Measurements from ENCODE around the gene GLTP.
"Not testable (repeated sequence)": the region's sequence is repeated elsewhere in the genome, so short reads cannot be mapped to it uniquely, and the experiment has no call there.

The GLTP gene

GRCh38 chr12:109900752-109901580, 20.6 kb upstream of the GLTP start:
- H3K9me3 ChIP-seq = no peaks in the 10 kb centered on the region

GRCh38 chr12:109899783-109900751, 19.7 kb upstream of the GLTP start, which contains the start of gene TCHP:
TSS of gene TCHP (plus strand) at chr12:109900274. CDS start at chr12:109903027, 2,753 bp downstream.
- TF ChIP-seq, protein P1, sequence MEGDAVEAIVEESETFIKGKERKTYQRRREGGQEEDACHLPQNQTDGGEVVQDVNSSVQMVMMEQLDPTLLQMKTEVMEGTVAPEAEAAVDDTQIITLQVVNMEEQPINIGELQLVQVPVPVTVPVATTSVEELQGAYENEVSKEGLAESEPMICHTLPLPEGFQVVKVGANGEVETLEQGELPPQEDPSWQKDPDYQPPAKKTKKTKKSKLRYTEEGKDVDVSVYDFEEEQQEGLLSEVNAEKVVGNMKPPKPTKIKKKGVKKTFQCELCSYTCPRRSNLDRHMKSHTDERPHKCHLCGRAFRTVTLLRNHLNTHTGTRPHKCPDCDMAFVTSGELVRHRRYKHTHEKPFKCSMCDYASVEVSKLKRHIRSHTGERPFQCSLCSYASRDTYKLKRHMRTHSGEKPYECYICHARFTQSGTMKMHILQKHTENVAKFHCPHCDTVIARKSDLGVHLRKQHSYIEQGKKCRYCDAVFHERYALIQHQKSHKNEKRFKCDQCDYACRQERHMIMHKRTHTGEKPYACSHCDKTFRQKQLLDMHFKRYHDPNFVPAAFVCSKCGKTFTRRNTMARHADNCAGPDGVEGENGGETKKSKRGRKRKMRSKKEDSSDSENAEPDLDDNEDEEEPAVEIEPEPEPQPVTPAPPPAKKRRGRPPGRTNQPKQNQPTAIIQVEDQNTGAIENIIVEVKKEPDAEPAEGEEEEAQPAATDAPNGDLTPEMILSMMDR (IDR thresholded peaks at IDR 0.05) = peak; percentile 37
- no peaks in the 10 kb centered on the region for H3K9me3 ChIP-seq
- H3K27ac ChIP-seq = peak within 1 kb of the TSS; percentile 86
- peaks cover 29% of the 10 kb centered on the region for H3K36me3 ChIP-seq
- H3K4me1 ChIP-seq (ENCODE audit: control insufficient read depth in 1 of 2, insufficient read depth in 1 of 2, low read depth in 1 of 2, low read length in 1 of 2) = peaks cover 17 to 27% of the 10 kb centered on the region in 2 experiments
- H3K27me3 ChIP-seq = no peaks in the 10 kb centered on the region
- peak within 1 kb of the TSS; percentile 76 to 78 for H3K4me3 ChIP-seq (ENCODE audit: low read depth in 1 of 2, low read length in 1 of 2)

More at GRCh38 chr12:109900752-109901580, 20.6 kb upstream of the GLTP start:
- Histone ChIP-seq H3K27me3 (no peaks in the 10 kb centered on the region), H3K27ac (peak overlapping the region; percentile 86), H3K36me3 (peaks cover 38% of the 10 kb centered on the region), H3K4me1 (ENCODE audit: control insufficient read depth in 1 of 2, insufficient read depth in 1 of 2, low read depth in 1 of 2, low read length in 1 of 2) (peaks cover 17 to 27% of the 10 kb centered on the region in 2 experiments), H3K4me3 (ENCODE audit: low read depth in 1 of 2, low read length in 1 of 2) (peak overlapping the region; percentile 76 to 78)
- TF ChIP-seq, protein P1 (IDR thresholded peaks at IDR 0.05) = no peak

GRCh38 chr12:109899345-109899744, 19.0 kb upstream of the GLTP start:
- peak overlapping the region; percentile 86 for H3K27ac ChIP-seq
- peak overlapping the region in 1 of 2 experiments; percentile 76 for H3K4me3 ChIP-seq (ENCODE audit: low read depth in 1 of 2, low read length in 1 of 2)
- H3K27me3 ChIP-seq, H3K9me3 ChIP-seq: not testable (repeated sequence)
- H3K4me1 ChIP-seq (ENCODE audit: control insufficient read depth in 1 of 2, insufficient read depth in 1 of 2, low read depth in 1 of 2, low read length in 1 of 2) = peaks cover 17 to 27% of the 10 kb centered on the region in 2 experiments
- peaks cover 22% of the 10 kb centered on the region for H3K36me3 ChIP-seq

DNA sequence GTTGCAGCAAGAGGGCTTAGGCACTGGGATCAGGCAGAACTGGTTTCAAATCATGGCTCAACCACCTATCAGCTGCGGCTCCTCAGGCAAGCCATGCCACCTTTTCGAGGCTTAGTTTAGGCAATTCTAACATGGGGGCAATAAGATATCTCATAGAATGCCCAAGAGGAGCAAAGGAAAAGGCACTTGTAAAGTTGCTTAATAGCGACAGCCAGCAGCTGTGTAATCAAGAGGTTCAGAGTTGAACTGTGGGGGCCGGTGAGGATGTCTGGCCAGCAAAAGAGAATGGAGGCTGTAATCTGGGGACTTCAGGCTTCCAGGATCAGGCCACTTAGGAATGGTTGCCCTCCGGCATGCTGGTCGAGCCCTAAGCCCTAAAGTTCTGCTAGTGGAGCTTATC, 16.7 kb upstream of the GLTP start:
- Histone ChIP-seq H3K27ac (no peak overlapping the region), H3K4me1 (ENCODE audit: control insufficient read depth in 1 of 2, insufficient read depth in 1 of 2, low read depth in 1 of 2, low read length in 1 of 2) (peaks cover 25 to 44% of the 10 kb centered on the region in 2 experiments), H3K9me3 (no peaks in the 10 kb centered on the region), H3K36me3 (no peaks in the 10 kb centered on the region), H3K4me3 (ENCODE audit: low read depth in 1 of 2, low read length in 1 of 2) (no peak overlapping the region), H3K27me3 (no peaks in the 10 kb centered on the region)
- TF ChIP-seq, protein P1 (IDR thresholded peaks at IDR 0.05) = no peak

- Histone ChIP-seq H3K27me3 (no peaks in the 10 kb centered on the region), H3K4me3 (ENCODE audit: low read depth in 1 of 2, low read length in 1 of 2) (no peak overlapping the region), H3K9me3 (no peaks in the 10 kb centered on the region), H3K4me1 (ENCODE audit: control insufficient read depth in 1 of 2, insufficient read depth in 1 of 2, low read depth in 1 of 2, low read length in 1 of 2) (peaks cover 21 to 38% of the 10 kb centered on the region in 2 experiments), H3K36me3 (no peaks in the 10 kb centered on the region), H3K27ac (no peak overlapping the region)
- TF ChIP-seq, protein P1 (IDR thresholded peaks at IDR 0.05) = no peak
Observed at GRCh38 chr12:109896188-109896587, 15.8 kb upstream of the GLTP start.
